ENCODE results near the gene SELL. TPM values are rescaled to one million over a fixed set of nuclear protein-coding genes. Genes with fewer than 3 reads are reported as not detected.

Gene SELL
- total RNA-seq, 1 experiment from 2014 or later = 6.2 TPM

DNA sequence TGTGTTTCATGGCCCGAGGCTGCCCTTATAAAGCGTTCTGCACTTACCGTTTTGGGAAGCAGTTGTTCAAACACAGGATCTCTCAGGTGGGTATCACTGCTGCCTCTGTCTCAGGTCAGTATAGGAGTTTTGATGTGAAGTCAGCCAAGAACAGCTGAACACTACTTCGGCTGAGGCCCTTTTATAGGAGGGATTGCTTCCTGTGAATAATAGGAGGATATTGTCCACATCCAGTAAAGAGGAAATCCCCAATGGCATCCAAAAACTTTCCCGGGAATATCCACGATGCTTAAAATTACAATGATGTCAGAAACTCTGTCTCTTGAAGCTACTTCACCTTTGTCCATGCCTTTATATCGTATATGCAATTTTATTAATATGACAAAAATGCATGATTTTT, 22.5 kb upstream of the SELL start, which contains the start of gene SELE:
Gene SELE, minus strand, starts transcription at position 156 of the 400 bp plus-strand sequence. CDS start 467 bp downstream, outside the sequence.
- BruUV-seq (replicated peaks) = no TSS peak
- intact Hi-C loops (cut with micrococcal nuclease; ENCODE audit: unreplicated experiment) = no loop called here
- Mint-ChIP-seq H3K4me1 (ENCODE audit: low read depth, unreplicated experiment) (no peaks in the 10 kb centered on the region), H3K27ac (ENCODE audit: unreplicated experiment) (no peak within 1 kb of the TSS), H3K27me3 (ENCODE audit: unreplicated experiment) (no peaks in the 10 kb centered on the region), H3K4me3 (ENCODE audit: low read depth, unreplicated experiment) (no peak within 1 kb of the TSS), H3K9me3 (ENCODE audit: low read depth, unreplicated experiment) (no peaks in the 10 kb centered on the region), H3K36me3 (ENCODE audit: insufficient read depth, unreplicated experiment) (no peaks in the 10 kb centered on the region)
- CTCF ChIA-PET = no interaction called here
- no peak for TF ChIP-seq CTCF (IDR thresholded peaks at IDR 0.05; ENCODE audit: unreplicated experiment)
- DNase-seq = no peak

GRCh38 chr1:169731446-169731845, 20.0 kb upstream of the SELL start:
- no peaks in the 10 kb centered on the region for H3K4me1 Mint-ChIP-seq (ENCODE audit: low read depth, unreplicated experiment)
- no peak overlapping the region for H3K4me3 Mint-ChIP-seq (ENCODE audit: low read depth, unreplicated experiment)
- intact Hi-C loops (cut with micrococcal nuclease; ENCODE audit: unreplicated experiment) = no loop called here
- TF ChIP-seq CTCF (IDR thresholded peaks at IDR 0.05; ENCODE audit: unreplicated experiment) = no peak
- BruUV-seq (replicated peaks) = no TSS peak
- H3K36me3 Mint-ChIP-seq (ENCODE audit: insufficient read depth, unreplicated experiment) = no peaks in the 10 kb centered on the region
- CTCF ChIA-PET = no interaction called here
- H3K27ac Mint-ChIP-seq (ENCODE audit: unreplicated experiment) = no peak overlapping the region
- H3K9me3 Mint-ChIP-seq (ENCODE audit: low read depth, unreplicated experiment) = no peaks in the 10 kb centered on the region
- DNase-seq = no peak
- no peaks in the 10 kb centered on the region for H3K27me3 Mint-ChIP-seq (ENCODE audit: unreplicated experiment)

DNA sequence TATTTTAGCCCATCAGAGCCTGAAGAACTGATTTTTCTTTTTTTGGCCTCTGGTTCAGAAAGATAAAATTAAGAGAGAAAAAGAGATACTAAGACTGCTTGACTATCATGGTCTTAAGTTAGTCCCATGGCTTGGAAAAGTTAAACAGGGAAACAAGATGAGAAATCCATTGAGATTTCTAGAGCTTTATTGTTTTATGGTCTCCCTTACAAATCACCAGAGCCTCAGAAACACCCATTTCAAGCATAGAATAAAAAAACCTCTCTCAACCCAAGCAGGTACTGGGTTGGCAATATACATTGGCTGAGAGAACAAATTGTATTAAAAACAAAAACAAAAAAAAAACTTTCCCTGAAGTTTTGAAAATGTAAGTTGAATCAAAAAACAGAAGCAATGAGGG, 18.6 kb upstream of the SELL start:
- DNase-seq = no peak
- TF ChIP-seq CTCF (IDR thresholded peaks at IDR 0.05; ENCODE audit: unreplicated experiment) = no peak

DNA sequence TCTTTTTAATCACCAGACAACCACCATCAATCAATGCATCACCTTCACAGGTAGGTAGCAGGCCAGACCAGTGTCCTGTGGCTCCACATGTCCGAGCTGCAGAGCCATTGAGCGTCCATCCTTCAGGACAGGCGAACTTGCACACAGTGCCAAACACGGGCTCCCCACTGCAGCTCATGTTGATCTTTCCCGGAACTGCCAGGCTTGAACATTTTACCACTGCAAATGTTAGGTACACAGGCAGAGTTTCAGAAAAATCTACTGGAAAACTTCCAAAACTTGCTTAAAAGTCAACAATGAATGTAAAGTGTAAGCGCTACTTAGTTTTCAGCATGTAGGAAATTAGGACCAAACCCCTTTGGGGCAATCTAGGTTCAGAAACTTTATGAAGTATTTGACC, 15.9 kb upstream of the SELL start:
- Mint-ChIP-seq H3K9me3 (ENCODE audit: low read depth, unreplicated experiment) (no peaks in the 10 kb centered on the region), H3K4me1 (ENCODE audit: low read depth, unreplicated experiment) (no peaks in the 10 kb centered on the region)
- no TSS peak for BruUV-seq (replicated peaks)

More for the DNA sequence above, 18.6 kb upstream of the SELL start:
- H3K27ac Mint-ChIP-seq (ENCODE audit: unreplicated experiment) = no peak overlapping the region
- intact Hi-C loops (cut with micrococcal nuclease; ENCODE audit: unreplicated experiment) = no loop called here
- H3K4me1 Mint-ChIP-seq (ENCODE audit: low read depth, unreplicated experiment) = no peaks in the 10 kb centered on the region
- H3K36me3 Mint-ChIP-seq (ENCODE audit: insufficient read depth, unreplicated experiment) = no peaks in the 10 kb centered on the region
- no peak overlapping the region for H3K4me3 Mint-ChIP-seq (ENCODE audit: low read depth, unreplicated experiment)
- BruUV-seq (replicated peaks) = no TSS peak
- no peaks in the 10 kb centered on the region for H3K9me3 Mint-ChIP-seq (ENCODE audit: low read depth, unreplicated experiment)
- CTCF ChIA-PET = no interaction called here
- H3K27me3 Mint-ChIP-seq (ENCODE audit: unreplicated experiment) = no peaks in the 10 kb centered on the region

More for the DNA sequence above, 15.9 kb upstream of the SELL start:
- no peak for DNase-seq
- intact Hi-C loops (cut with micrococcal nuclease; ENCODE audit: unreplicated experiment) = no loop called here
- no peaks in the 10 kb centered on the region for H3K36me3 Mint-ChIP-seq (ENCODE audit: insufficient read depth, unreplicated experiment)
- CTCF ChIA-PET = no interaction called here
- no peak overlapping the region for H3K4me3 Mint-ChIP-seq (ENCODE audit: low read depth, unreplicated experiment)
- H3K27ac Mint-ChIP-seq (ENCODE audit: unreplicated experiment) = no peak overlapping the region
- no peaks in the 10 kb centered on the region for H3K27me3 Mint-ChIP-seq (ENCODE audit: unreplicated experiment)
- no peak for TF ChIP-seq CTCF (IDR thresholded peaks at IDR 0.05; ENCODE audit: unreplicated experiment)

All from Calu3 (cell line).